Germinal center (tissue), 1 donor: ENCODE results near the gene CNTROB.

ENCODE experiments used
- DNase-seq: peaks from one replicate; pipeline ENCODE4 v3.0.0; 2012; ENCODE audit warnings: mixed read lengths, low spot score

The CNTROB gene, protein sequence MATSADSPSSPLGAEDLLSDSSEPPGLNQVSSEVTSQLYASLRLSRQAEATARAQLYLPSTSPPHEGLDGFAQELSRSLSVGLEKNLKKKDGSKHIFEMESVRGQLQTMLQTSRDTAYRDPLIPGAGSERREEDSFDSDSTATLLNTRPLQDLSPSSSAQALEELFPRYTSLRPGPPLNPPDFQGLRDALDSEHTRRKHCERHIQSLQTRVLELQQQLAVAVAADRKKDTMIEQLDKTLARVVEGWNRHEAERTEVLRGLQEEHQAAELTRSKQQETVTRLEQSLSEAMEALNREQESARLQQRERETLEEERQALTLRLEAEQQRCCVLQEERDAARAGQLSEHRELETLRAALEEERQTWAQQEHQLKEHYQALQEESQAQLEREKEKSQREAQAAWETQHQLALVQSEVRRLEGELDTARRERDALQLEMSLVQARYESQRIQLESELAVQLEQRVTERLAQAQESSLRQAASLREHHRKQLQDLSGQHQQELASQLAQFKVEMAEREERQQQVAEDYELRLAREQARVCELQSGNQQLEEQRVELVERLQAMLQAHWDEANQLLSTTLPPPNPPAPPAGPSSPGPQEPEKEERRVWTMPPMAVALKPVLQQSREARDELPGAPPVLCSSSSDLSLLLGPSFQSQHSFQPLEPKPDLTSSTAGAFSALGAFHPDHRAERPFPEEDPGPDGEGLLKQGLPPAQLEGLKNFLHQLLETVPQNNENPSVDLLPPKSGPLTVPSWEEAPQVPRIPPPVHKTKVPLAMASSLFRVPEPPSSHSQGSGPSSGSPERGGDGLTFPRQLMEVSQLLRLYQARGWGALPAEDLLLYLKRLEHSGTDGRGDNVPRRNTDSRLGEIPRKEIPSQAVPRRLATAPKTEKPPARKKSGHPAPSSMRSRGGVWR

DNA sequence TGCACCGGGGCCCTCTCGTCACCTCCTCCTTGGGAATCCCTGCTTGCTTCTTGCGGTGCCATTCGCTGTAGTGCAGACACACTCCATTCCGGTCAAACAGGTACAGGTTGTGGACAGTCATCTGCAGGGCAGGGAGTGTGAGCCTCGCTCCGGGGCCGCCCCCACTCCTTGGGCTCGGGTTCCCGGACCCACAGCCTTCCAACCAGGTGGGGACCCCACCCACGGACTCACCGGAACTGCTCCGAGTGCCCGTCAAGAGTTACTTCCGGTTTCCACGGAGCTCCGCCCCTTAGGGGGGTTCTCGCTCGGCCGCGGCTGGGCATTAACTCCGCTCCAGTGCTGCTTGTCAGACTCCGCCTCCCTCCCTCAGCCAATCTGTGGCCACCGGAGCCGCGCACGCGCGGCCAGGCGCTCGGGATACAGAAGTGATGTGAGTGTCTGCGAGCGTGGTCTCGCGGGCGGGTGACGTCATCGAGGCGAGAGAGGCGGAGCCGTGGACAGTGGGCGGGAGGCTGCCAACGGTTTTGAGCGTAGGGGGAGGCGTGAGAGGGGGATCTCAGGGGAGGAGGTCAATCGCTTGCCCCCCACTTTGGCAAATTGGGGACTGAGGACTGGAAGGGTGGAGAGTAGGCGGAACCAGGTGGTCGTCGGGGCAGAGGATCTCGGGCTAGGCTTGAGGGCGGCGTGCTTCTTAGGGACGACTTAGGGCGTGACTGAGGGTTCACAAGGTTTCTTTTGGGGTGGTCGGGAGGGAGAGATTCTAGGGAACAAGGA is at the start of gene CNTROB, which contains the start of gene TRAPPC1:
Gene CNTROB, plus strand, starts transcription at position 498 of the 774 bp plus-strand sequence. CDS start 874 bp downstream, outside the sequence.
Gene TRAPPC1, minus strand, starts transcription at position 238 of the 774 bp plus-strand sequence. Its CDS starts 117 bp downstream, at position 121.
- peak; percentile 100 for DNase-seq

DNA sequence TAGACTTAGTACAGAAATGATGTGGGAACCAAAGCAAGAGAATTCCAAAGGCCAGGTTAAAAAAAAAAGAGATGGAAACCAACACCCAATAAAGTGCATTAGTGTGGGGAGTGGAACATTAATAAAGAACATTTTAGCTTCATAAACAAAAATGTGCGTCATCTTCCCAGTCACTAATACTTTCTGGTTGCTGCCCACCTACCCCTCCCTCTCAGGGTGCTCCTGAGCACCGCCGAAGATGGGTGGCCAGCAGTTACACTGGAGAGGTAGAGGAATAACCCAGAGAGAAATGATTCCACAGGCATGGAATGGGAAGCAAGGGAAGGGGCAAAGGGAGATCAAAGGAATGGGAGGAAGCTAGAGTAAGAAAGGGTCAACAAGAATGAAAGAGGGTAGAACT is 49.4 kb upstream of the CNTROB start:
- DNase-seq = no peak

DNA sequence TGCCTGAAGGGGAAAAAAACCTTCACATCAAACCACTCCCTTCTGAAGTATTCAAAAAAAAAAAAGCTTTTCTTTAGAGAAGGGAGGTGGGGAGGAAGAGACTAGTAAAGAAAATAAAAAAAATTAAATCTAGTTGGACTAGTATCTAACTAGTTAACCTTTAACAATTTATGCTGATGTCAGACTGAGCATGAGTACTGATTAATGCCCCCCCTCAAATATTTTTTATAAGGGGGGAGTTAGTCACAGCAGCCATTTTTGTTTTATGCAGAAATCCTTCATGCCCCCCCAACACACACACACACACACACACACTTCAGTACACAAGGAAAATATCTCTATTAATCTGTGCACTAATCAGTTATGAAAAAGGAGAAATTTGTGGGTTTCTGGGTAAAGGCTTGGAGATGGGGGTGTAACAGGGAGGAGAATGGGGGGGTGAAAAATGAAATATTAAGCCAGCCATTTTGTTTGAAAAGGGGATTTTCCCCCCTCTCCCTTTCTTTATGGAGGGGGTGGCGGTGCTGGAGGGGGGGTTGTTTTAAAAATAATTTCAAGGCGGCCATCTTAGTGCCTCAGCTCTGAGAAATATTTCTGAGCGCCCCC is 48.1 kb upstream of the CNTROB start:
- peak; percentile 48 for DNase-seq

DNA sequence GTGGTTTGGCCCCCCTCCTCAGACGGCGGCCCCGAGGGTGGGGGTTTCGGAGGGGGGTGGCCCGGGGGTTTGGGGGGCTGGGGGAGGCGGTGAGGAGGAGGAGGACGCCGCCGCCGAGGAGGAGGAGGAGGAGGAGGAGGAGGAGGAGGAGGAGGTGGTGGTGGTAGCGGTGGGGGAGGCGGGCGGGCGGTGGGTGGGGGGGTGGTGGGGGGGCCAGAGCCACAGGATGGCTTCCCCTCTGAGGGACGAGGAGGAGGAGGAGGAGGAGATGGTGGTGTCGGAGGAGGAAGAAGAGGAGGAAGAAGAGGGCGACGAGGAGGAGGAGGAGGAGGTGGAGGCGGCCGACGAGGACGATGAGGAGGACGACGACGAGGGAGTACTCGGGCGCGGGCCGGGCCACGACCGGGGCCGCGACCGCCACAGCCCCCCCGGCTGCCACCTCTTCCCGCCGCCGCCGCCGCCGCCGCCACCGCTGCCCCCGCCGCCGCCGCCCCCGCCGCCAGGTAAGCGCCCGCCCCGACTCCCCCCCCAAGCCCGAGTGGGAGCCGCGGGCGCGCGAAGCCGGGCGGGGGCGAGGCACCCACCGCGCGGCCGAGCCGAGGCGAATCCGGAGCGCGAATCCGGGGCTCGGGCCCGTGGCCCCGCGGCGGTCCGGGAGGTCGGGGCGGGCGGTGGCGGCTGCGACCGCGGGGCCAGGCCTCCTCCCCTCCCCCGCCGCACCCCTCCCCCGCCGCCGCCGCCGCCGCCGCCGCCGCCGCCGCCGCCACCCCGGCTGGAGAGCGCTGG is 47.2 kb upstream of the CNTROB start:
- DNase-seq = peak; percentile 55

DNA sequence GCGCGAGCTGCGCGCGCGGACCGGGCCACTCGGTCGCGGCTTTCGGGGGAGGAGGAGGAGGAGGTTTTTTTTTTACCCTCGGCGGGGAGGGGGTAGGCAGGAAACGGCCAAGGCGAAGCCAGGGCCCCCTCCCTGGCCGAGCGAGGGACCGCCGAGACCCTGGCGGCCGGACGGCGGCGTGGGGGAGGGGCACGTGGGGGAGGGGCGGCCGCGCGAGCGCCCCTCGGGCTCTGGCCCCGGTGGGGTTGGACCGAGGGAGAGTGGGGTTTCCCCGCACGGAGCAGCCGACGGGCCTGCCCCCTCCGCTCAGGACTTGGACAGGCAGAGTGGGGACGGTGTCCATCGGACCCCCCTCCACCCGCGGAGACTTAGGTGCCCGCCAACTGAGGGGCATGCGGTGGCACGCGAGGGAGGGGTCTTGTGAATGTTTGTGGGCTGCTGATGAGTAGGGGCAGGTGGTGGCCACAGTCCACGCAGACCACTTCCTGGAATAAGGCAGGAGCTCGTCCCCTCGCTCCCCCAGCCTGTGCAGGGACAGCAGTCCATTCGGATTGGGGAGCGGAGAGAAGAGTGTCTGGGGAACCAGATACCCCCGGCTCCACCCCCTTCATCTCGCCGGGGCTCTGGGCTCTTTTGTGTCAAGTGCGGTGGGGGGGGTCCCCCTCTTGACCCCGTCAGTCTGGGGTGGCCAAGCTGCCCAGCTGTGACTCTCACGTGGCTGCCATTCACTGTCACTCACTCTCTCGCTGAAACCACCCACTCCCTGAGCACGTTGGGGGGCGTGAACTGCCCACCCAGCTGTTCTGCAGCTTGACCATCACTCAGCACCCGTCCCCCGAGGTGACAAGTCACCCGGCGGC is 46.4 kb upstream of the CNTROB start:
- peak; percentile 66 for DNase-seq

DNA sequence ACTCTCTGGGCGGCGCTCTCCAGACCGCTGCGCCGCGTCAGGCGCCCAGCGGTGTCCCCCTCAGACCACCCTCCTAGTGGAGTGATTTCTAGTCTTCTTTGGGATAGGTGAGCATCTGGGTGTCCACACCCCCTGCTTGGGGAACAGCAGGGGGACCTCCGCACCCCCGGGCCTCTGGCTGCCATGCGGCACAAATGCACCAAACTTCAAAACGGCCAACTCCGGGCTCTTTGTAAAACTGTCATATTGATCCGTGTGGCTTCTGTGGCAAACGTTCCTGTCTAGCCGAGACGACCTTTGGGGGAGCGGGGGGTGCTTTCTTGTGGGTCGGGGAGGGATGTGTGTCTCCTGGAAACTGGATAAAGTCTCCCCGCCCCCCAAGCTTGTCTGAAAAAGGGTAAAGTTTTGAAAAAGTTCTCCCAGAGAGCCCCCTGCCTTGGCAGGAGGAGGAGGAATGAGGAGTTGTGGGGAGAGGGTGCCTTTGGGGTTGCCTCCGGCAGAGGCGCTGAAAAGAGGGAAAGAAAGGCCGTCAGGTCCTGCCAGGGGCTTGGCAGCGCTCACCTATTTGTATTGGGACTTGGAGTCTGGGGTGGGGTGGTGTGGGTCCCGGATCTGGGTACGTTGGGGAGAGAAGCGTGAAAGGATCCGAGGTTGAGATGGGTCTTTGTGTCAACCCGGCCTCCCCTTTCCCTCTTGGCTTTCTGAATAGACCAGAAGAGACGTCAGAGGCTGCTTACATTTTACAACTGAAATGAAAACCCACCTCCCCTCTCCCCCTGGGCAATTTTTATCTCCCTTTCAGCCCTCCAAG is 45.6 kb upstream of the CNTROB start:
- DNase-seq = peak; percentile 51

DNA sequence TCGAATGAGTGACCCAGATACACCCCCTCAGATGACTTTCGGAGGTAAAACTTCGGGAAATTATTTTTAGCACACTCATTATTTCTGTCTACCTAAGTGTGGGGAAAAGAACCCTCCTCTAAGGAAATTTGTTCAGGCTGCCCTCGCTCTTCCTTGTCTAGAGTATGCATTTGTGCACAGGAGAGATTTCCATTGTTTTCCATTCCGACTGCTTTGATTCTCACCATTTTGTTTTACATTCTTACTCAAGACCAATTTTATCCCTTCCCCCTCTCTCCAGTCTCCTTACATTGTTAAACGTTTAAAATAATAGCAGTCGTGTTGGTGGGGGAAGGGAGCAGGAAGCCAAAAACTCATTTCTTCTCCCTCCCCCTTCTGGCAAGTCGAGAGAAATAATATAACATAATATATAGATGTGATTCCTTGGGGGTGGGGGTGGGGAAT is 44.9 kb upstream of the CNTROB start:
- DNase-seq = no peak

DNA sequence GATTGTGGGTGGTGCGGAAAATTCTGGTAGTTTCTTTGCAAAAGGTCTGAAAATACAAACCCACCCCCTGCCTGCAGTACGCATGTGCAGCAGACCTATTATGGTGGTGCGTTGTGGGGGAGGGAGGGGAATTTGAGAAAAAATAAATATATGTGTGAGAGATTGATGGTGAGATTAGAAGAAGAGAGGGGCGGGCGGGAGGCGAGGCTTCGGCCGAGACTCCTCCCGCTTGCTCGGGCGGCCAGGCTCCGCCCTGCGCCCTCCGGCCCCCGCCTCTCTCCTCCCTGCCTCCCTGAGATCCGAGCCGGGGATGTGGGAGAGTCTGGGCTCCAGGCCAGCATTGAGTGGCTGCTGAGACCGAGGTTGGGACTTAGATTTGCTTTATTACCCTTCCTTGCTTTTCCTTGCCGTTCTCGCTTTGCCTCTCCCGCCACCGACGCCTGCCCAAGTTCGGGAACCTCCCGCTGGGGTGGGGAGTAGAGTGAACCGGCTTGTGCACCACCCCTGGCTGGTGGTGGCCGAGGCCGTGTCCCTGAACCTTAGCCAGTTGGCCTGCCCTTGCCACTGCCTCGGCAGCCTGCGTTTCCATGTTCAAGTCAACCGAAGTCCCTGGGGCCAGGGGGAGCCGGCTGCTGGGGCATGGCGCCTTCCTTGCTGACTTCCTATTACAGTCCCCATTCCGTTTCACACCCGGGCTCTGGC is 44.4 kb upstream of the CNTROB start:
- DNase-seq = peak; percentile 88

DNA sequence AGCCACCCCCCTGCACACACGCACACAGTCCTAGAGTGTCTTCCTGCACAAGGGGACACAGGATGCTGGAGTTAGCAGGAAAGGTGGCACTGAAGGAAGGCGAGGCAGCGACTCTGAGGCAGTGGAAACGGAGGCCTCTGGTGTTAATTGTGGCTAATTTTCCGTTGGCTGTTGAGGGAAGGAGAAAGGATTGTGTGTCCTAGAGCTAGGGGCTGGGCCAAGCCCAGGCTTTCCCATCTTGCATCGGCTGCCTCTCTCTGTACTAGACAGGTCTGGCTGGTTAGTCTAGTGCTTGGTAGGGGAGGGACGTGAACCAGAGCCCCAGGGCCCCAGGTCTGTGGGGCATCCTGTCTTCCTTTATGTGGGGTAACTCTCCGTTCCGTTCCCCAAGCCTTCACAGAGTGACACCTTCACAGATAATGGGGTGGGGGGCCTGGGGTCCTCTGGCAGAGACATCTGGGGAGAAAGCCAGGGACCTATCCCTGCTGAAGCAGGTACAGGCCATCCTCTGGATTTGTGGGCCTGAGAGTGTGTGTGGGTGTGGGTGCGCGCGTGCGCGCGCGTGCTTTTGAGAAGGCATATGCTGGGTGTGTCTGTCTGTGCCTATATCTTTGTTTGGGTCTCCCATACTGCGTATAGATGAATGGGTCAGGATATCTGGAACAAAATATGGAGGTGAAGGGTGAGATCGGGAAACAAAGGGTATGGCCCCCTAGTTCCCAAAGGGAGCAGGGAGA is 43.7 kb upstream of the CNTROB start, which contains the start of gene CHD3:
Gene CHD3, plus strand, starts transcription at position 606 of the 737 bp plus-strand sequence. CDS start 212 bp downstream, outside the sequence.
- DNase-seq = no peak

DNA sequence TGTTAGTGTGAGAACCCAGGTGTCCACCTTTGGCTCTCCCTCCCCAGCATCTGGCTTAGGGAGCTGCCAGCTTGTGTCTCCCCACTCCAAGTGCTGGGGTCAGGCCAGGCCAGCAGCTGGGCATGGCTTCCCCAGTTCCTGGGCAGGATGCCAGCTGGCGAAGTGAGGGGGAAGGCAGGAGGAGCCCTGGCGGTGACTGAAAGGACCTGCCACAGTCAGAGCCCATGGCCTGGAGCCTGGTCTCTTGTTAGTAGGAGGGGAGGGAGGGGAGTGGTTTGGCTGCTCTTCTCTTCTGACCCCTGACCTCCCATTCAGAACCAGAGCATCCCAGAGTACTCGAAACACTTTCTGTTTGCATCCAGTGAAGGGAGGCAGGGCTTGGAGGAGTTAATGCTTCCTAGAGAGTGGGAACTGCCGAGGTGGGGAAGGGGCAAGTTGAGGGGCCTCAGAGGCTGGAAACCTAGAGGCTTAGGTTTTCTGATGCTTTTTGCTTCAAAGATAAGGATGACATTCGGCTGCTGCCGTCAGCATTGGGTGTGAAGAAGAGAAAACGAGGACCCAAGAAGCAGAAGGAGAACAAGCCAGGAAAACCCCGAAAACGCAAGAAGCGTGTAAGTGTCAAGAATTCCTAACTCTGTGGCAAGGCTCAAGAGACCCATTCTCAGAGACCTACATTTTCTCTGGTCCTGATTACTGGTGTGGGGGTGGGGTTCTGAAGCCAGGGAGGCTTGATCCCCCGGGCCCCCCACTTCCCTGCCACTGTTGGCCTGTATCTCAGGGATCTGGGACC is 42.6 kb upstream of the CNTROB start:
- no peak for DNase-seq

DNA sequence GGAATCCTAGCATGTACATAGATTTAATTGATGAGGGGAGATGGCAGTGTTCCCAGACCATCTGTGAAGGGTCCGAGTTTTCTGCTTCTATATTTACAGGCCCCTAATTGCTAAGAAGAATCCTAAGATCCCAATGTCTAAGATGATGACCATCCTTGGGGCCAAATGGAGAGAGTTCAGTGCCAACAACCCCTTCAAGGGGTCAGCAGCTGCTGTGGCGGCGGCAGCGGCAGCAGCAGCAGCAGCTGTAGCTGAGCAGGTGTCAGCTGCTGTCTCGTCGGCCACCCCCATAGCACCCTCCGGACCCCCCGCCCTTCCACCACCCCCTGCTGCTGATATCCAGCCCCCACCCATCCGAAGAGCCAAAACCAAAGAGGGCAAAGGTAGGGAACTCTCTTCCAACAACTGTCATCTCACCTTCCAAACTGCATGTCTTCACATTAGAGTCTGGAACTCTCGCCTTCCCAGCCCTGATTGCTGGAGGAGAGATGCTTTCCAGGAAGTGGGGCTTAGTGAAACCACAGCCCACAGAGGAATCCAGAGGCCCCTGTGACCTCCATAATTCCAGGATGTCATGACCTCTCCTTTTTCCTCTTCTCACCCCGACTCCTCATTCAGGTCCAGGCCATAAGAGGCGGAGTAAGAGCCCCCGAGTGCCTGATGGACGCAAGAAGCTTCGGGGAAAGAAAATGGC is 38.7 kb upstream of the CNTROB start:
- no peak for DNase-seq

DNA sequence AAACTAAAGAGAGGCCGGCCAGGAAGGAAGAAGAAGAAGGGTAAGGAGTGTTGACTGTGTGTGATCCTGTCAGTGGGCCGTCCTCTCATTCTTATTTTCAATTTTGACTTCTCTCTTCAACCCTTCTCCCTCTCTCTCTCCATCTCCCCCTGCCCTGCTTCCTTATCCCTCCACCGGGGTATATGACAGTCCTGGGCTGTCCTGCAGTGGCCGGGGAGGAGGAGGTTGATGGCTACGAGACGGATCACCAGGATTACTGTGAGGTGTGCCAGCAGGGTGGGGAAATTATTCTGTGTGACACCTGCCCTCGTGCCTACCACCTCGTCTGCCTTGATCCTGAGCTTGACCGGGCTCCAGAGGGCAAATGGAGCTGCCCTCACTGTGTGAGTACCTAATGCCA is 37.8 kb upstream of the CNTROB start:
- DNase-seq = no peak

DNA sequence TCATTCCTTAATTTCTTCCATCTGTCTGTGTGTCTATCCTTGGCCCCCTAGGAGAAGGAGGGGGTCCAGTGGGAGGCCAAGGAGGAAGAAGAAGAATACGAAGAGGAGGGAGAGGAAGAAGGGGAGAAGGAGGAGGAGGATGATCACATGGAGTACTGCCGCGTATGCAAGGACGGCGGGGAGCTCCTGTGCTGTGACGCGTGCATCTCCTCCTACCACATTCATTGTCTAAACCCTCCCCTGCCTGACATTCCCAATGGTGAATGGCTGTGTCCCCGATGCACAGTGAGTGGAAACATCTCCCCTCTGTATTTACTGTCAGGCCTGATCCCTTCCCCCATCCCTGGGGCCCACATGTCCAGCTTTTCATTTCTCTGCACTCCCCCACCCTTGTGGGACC is 37.1 kb upstream of the CNTROB start:
- no peak for DNase-seq

DNA sequence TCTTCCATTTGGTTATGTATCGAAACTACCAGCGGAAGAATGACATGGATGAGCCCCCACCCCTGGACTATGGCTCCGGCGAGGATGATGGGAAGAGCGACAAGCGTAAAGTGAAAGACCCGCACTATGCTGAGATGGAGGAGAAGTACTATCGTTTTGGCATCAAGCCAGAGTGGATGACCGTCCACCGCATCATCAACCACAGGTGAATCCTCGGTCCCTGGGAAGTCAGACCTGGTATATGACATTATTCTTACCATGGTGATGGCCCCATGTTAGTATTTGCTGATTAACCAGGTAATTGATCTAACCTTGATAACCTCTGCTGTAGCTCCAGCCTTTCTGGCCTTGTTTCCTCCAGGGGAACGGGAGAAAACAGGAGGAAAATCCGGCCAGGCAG is 34.9 kb upstream of the CNTROB start:
- DNase-seq = no peak

DNA sequence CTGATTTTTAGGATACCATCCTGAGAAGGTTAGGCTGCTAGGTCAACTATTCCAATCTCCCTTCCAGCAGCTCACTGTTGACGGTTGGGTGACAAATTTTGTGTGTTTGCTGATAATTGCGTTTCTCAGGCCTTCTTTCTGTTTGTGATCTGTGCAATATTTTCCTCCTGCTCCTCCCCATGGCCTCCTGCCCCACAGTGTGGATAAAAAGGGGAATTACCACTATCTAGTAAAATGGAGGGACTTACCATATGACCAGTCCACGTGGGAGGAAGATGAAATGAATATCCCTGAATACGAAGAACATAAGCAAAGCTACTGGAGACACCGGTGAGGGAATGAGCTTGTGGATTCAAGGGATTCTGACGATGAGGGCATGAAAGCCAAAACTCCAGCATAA is 34.2 kb upstream of the CNTROB start:
- no peak for DNase-seq
